WI38 (cell line): ENCODE results near the gene CPPED1.

Experiments used
- H3K4me3 ChIP-seq: 2 replicates; pipeline ENCODE4 v1.5.1; 2011; ENCODE audit warnings: low read depth, mild to moderate bottlenecking, control low read depth, low read length
- CTCF ChIP-seq: IDR thresholded peaks from 2 replicates; pipeline ENCODE4 v1.5.1; 2012; ENCODE audit warnings: low read depth, mild to moderate bottlenecking, control low read depth, low read length

CPPED1 gene

DNA sequence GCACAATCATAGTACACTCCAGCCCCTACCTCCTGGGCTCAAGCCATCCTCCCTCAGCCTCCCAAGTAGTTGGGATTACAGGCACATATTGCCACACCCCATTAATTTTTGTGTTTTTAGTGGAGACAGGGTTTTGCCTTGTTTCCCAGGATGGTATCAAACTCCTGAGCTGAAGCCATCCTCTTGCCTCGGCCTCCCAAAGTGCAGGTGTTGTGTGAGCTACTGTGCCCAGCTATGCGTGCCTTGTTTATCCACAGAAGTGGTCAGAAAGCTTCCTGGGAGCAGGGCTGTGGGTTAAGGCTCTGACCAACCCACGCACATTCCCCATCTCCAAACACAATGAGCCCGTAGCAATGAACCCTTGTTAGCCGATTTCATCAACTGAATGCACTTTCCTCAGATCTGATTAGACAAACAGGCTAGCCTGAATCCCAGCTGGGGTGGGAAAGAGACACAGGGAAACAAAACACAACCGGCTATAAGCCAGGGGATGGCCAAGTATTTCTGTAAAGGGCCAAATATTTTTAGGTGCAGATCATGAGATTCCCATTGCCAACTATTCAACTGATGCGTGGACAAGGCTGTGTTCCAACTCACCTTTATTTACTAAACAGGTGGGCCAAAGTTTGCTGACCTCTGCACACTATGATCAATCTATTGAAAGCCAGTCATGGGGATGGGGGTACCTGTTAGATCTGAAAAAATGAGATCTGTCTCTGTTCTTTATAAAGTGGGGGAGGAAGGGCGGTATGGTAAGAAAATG is 193.6 kb downstream of the CPPED1 start:
- no peak overlapping the region for H3K4me3 ChIP-seq
- TF ChIP-seq CTCF: no peak
